Skeletal muscle tissue (tissue), 4 donors: ENCODE data around the gene DLGAP1. TPM values are rescaled to one million over a fixed set of nuclear protein-coding genes. Genes with fewer than 3 reads are reported as not detected.
"Not testable (repeated sequence)": the region's sequence is repeated elsewhere in the genome, so short reads cannot be mapped to it uniquely, and the experiment has no call there.

Experiments used
- H3K27ac ChIP-seq: one replicate; pipeline ENCODE4 v1.7.0; 2013; ENCODE audit warnings: mild to moderate bottlenecking, low read depth, low read length, inconsistent platforms
- H3K27me3 ChIP-seq, 3 donors: one replicate each; pipeline ENCODE4 v1.7.0; 2013; ENCODE audit warnings: low read length in 3 of 3; ENCODE audit not compliant: control insufficient read depth in 3 of 3, insufficient read depth in 3 of 3
- H3K36me3 ChIP-seq, 3 donors: one replicate each; pipeline ENCODE4 v1.7.0; 2013; ENCODE audit warnings: low read length in 3 of 3; ENCODE audit not compliant: control insufficient read depth in 3 of 3, insufficient read depth in 3 of 3
- H3K4me1 ChIP-seq, 3 donors: one replicate each; pipeline ENCODE4 v1.7.0; 2013; ENCODE audit warnings: low read length in 3 of 3, mild to moderate bottlenecking in 3 of 3; ENCODE audit not compliant: control insufficient read depth in 3 of 3, insufficient read depth in 3 of 3
- H3K4me3 ChIP-seq, 3 donors: one replicate each; pipeline ENCODE4 v1.7.0; 2013; ENCODE audit warnings: low read length in 3 of 3
- H3K9ac ChIP-seq, 3 donors: one replicate each; pipeline ENCODE4 v1.7.0; 2013; ENCODE audit warnings: low read length in 3 of 3, mild to moderate bottlenecking in 3 of 3, moderate library complexity in 2 of 3, low read depth in 1 of 3
- H3K9me3 ChIP-seq, 3 donors: one replicate each; pipeline ENCODE4 v1.7.0; 2013; ENCODE audit warnings: low read length in 3 of 3; ENCODE audit not compliant: control insufficient read depth in 3 of 3
- total RNA-seq: library from RNA; depleted of rRNA; stranded (reverse); fragments of >200 nt; gene quantifications from one replicate; pipeline ENCODE4 v1.2.3, GENCODE V29; 2014
- donor health status: Osteomylitis.

DLGAP1 gene
- total RNA-seq, 1 donor from 2014 or later: 0.52 TPM

DNA sequence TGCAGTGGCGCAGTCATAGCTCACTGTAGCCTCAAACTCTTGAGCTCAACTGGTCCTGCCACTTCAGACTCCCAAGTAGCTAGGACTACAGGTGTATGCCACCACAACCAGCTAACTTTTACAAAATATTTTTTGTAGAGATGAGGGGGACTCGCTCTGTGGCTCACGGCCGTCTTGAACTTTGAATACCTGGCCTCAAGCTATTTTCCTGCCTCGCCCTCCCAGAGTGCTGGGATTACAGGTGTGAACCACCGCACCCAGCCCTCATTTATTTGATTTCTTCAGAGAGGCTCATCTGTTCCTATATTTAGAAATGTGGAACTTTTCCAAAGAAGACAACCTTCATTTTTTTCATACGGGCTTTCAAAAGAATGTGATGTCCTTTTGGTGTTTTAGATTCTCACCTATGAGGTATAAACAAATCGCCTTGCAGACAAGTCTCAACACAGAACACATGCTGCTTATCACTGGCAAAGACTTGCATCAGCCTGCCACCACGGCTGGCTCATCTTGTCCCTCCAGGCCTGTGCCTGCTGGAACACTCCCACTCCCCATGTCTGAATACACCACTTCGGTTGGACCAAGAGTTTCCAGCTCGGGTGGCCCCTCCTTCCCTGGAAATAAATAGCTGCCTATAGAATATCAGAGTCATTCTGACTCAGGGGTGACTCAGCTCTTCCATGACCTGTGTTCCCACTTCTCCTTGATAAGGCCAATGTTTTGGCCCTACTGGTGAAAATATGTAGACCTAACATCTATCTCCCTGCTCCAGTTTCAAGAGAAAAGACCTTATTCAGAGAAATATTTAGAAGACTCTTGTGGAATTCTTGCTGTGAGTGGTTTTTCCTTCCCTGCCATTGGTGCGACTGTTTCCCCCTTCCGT is 802.5 kb downstream of the DLGAP1 start:
- Histone ChIP-seq H3K9ac (no peak overlapping the region), H3K9me3 (no peaks in the 10 kb centered on the region), H3K36me3 (no peaks in the 10 kb centered on the region), H3K4me1 (peaks cover 0 to 2% (median 0%) of the 10 kb centered on the region in 3 donors), H3K27ac (no peak overlapping the region), H3K4me3 (no peak overlapping the region), H3K27me3 (no peaks in the 10 kb centered on the region)

- Histone ChIP-seq H3K9me3 (no peaks in the 10 kb centered on the region), H3K27me3 (no peaks in the 10 kb centered on the region), H3K4me1 (peaks cover 0 to 2% (median 0%) of the 10 kb centered on the region in 3 donors), H3K9ac (no peak overlapping the region), H3K36me3 (no peaks in the 10 kb centered on the region), H3K27ac (no peak overlapping the region), H3K4me3 (no peak overlapping the region)
These were observed 803.8 kb downstream of the DLGAP1 start for GRCh38 chr18:3651266-3651665.

- not testable (repeated sequence) for H3K9me3 ChIP-seq, H3K4me3 ChIP-seq, H3K27ac ChIP-seq, H3K4me1 ChIP-seq, H3K27me3 ChIP-seq, H3K9ac ChIP-seq, H3K36me3 ChIP-seq
These were observed 804.5 kb downstream of the DLGAP1 start for GRCh38 chr18:3650521-3651042.

- no peak overlapping the region for H3K4me3 ChIP-seq
- H3K9me3 ChIP-seq: no peaks in the 10 kb centered on the region
- H3K9ac ChIP-seq: no peak overlapping the region
- peaks cover 0 to 2% (median 0%) of the 10 kb centered on the region in 3 donors for H3K4me1 ChIP-seq
- no peak overlapping the region for H3K27ac ChIP-seq
- H3K27me3 ChIP-seq: no peaks in the 10 kb centered on the region
- no peaks in the 10 kb centered on the region for H3K36me3 ChIP-seq
These were observed 805.3 kb downstream of the DLGAP1 start for GRCh38 chr18:3649633-3650426.

GRCh38 chr18:3649135-3649632 is 805.9 kb downstream of the DLGAP1 start:
- Histone ChIP-seq H3K27ac (no peak overlapping the region), H3K36me3 (no peaks in the 10 kb centered on the region), H3K9me3 (no peaks in the 10 kb centered on the region), H3K4me3 (no peak overlapping the region), H3K9ac (no peak overlapping the region), H3K4me1 (peaks cover 0 to 2% (median 0%) of the 10 kb centered on the region in 3 donors), H3K27me3 (no peaks in the 10 kb centered on the region)

- Histone ChIP-seq H3K4me3 (no peak overlapping the region), H3K9me3 (no peaks in the 10 kb centered on the region), H3K4me1 (peaks cover 0 to 2% (median 0%) of the 10 kb centered on the region in 3 donors), H3K27me3 (no peaks in the 10 kb centered on the region), H3K9ac (no peak overlapping the region), H3K36me3 (no peaks in the 10 kb centered on the region), H3K27ac (no peak overlapping the region)
These were observed 806.5 kb downstream of the DLGAP1 start for GRCh38 chr18:3648641-3649040.

DNA sequence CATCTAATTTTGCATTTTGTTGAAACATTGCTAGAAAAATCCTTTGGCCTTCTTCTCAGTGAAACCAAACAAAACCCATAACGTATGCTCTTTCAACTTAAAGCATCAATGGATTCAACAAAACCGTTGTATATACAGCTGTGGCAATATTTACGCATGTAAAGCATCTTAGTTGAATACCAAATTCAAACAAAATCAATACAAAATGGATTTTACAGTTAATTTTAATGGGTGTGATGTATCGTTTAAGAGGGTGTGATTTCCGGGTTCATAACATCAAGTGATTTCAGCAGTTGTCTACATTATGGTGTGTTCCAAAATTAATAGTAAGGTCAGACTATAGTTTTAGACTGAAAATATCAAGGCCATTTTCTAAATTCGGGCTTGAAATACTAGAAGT is 806.9 kb downstream of the DLGAP1 start:
- no peak overlapping the region for H3K9ac ChIP-seq
- H3K4me1 ChIP-seq: peaks cover 0 to 2% (median 0%) of the 10 kb centered on the region in 3 donors
- H3K36me3 ChIP-seq: no peaks in the 10 kb centered on the region
- H3K9me3 ChIP-seq: no peaks in the 10 kb centered on the region
- no peaks in the 10 kb centered on the region for H3K27me3 ChIP-seq
- no peak overlapping the region for H3K27ac ChIP-seq
- H3K4me3 ChIP-seq: no peak overlapping the region

DNA sequence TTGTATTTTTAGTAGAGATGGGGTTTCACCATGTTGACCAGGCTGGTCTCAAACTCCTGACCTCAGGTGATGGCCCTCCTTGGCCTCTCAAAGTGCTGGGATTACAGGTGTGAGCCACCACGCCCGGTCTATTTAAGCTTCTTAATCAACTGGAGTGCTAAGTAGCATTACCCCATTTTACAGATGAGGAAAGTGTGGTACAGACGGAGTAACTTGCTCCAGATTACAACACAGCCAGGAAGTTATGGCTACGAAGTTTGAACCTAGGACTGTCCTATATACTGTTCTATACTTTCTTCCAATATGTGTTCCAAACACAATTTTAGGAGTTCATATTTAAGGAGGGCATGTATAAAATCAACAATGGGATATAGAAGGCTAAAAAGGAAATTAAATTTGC is 807.5 kb downstream of the DLGAP1 start:
- Histone ChIP-seq H3K27me3 (no peaks in the 10 kb centered on the region), H3K4me3 (no peak overlapping the region), H3K9ac (no peak overlapping the region), H3K9me3 (no peaks in the 10 kb centered on the region), H3K4me1 (peaks cover 0 to under 1% (median 0%) of the 10 kb centered on the region in 3 donors), H3K27ac (no peak overlapping the region), H3K36me3 (no peaks in the 10 kb centered on the region)

- no peaks in the 10 kb centered on the region for H3K36me3 ChIP-seq
- no peak overlapping the region for H3K4me3 ChIP-seq
- no peak overlapping the region for H3K9ac ChIP-seq
- H3K27ac ChIP-seq: no peak overlapping the region
- H3K9me3 ChIP-seq: no peaks in the 10 kb centered on the region
- no peaks in the 10 kb centered on the region for H3K27me3 ChIP-seq
- no peaks in the 10 kb centered on the region for H3K4me1 ChIP-seq
These were observed 809.5 kb downstream of the DLGAP1 start for GRCh38 chr18:3645384-3646156.
